HEK293T (cell line): ENCODE measurements around the gene MGAT5.

Experiments used
- PKNOX1 ChIP-seq: fragments of 450-650 bp; IDR thresholded peaks from 2 replicates; pipeline ENCODE4 v1.6.1; 2016
- SP1 ChIP-seq: fragments of 450-650 bp; IDR thresholded peaks from 2 replicates; pipeline ENCODE4 v1.6.1; 2017

- TF ChIP-seq SP1 (no peak), PKNOX1 (no peak)
Observed at GRCh38 chr2:134396493-134396892, 142.6 kb downstream of the MGAT5 start.
